HUES6 (cell line): ENCODE results near the gene SIGMAR1.

ENCODE experiments used
- H3K27ac ChIP-seq: 2 replicates; pipeline ENCODE4 v1.7.0; 2013; ENCODE audit warnings: low read depth, mild to moderate bottlenecking, low read length, inconsistent platforms
- H3K27me3 ChIP-seq: 2 replicates; pipeline ENCODE4 v1.6.1; 2013; ENCODE audit warnings: low read length; ENCODE audit not compliant: control insufficient read depth, insufficient read depth
- H3K36me3 ChIP-seq: 2 replicates; pipeline ENCODE4 v1.6.1; 2013; ENCODE audit warnings: low read length; ENCODE audit not compliant: control insufficient read depth, insufficient read depth
- H3K4me1 ChIP-seq: 2 replicates; pipeline ENCODE4 v1.6.1; 2013; ENCODE audit warnings: low read length; ENCODE audit not compliant: control insufficient read depth, insufficient read depth
- H3K4me3 ChIP-seq: 2 replicates; pipeline ENCODE4 v1.5.1; 2013; ENCODE audit warnings: low read depth, low read length
- H3K9ac ChIP-seq: one replicate; pipeline ENCODE4 v1.6.1; 2013; ENCODE audit warnings: mild to moderate bottlenecking, low read length
- H3K9me3 ChIP-seq: 2 replicates; pipeline ENCODE4 v1.6.1; 2013; ENCODE audit warnings: low read depth, low read length; ENCODE audit not compliant: control insufficient read depth, insufficient read depth

Gene SIGMAR1

GRCh38 chr9:34611811-34612787 lies 25.5 kb downstream of the SIGMAR1 start, which contains the start of gene RPP25L:
TSS of gene RPP25L (minus strand) at chr9:34612097. CDS start at chr9:34611296, 801 bp downstream.
- no peaks in the 10 kb centered on the region; the same call in 1 of the 2 replicates for H3K27me3 ChIP-seq
- H3K36me3 ChIP-seq, result no peaks in the 10 kb centered on the region; the same call in 1 of the 2 replicates
- H3K4me3 ChIP-seq, result peak within 1 kb of the TSS; percentile 95
- H3K27ac ChIP-seq, result peak within 1 kb of the TSS; percentile 81
- peak within 1 kb of the TSS; percentile 94 for H3K9ac ChIP-seq
- H3K9me3 ChIP-seq, result no peaks in the 10 kb centered on the region
- peaks cover 16% of the 10 kb centered on the region for H3K4me1 ChIP-seq

GRCh38 chr9:34611251-34611810 lies 26.3 kb downstream of the SIGMAR1 start:
- Histone ChIP-seq H3K9me3 (no peaks in the 10 kb centered on the region), H3K27ac (peak overlapping the region; percentile 81), H3K4me3 (peak overlapping the region; percentile 95), H3K36me3 (no peaks in the 10 kb centered on the region), H3K27me3 (no peaks in the 10 kb centered on the region; the same call in 1 of the 2 replicates), H3K9ac (peak overlapping the region; percentile 94), H3K4me1 (peaks cover 16% of the 10 kb centered on the region)

- no peaks in the 10 kb centered on the region; the same call in none of the 2 replicates for H3K27me3 ChIP-seq
- peaks cover 16% of the 10 kb centered on the region for H3K4me1 ChIP-seq
- peak overlapping the region; percentile 94 for H3K9ac ChIP-seq
- H3K36me3 ChIP-seq, result no peaks in the 10 kb centered on the region
- H3K9me3 ChIP-seq, result no peaks in the 10 kb centered on the region
- no peak overlapping the region for H3K27ac ChIP-seq
- peak overlapping the region; percentile 95 for H3K4me3 ChIP-seq
Measured at GRCh38 chr9:34610434-34611206, 27.0 kb downstream of the SIGMAR1 start.

DNA sequence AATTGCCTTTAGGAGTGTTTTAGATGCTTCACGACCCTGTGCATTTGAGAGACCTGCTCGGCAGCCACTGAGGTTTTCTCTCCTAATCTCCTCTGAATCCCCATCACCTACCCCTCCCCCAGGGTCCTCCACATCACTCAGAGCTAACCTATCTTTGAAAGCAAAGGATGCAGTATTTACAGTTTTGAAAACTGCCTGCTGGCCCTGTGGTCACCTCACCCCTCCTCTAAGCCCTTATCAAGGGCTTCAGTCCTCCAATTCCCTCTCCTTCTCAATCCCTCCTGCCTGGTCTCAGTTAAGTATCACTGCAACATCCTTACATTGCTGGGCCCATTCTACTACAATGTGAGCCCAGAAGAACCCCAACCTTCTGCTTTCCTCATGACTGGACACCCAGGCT lies 30.3 kb downstream of the SIGMAR1 start:
- H3K9ac ChIP-seq, result no peak overlapping the region
- no peaks in the 10 kb centered on the region for H3K9me3 ChIP-seq
- H3K4me1 ChIP-seq, result peaks cover 17% of the 10 kb centered on the region
- H3K27me3 ChIP-seq, result no peaks in the 10 kb centered on the region; the same call in 1 of the 2 replicates
- no peaks in the 10 kb centered on the region for H3K36me3 ChIP-seq
- H3K27ac ChIP-seq, result no peak overlapping the region
- no peak overlapping the region for H3K4me3 ChIP-seq

- H3K4me1 ChIP-seq, result peaks cover 19% of the 10 kb centered on the region
- no peaks in the 10 kb centered on the region for H3K9me3 ChIP-seq
- no peaks in the 10 kb centered on the region for H3K36me3 ChIP-seq
- no peaks in the 10 kb centered on the region; the same call in 1 of the 2 replicates for H3K27me3 ChIP-seq
- H3K9ac ChIP-seq, result no peak overlapping the region
- no peak overlapping the region for H3K27ac ChIP-seq
- no peak overlapping the region for H3K4me3 ChIP-seq
Measured at GRCh38 chr9:34606905-34607304, 30.7 kb downstream of the SIGMAR1 start.

DNA sequence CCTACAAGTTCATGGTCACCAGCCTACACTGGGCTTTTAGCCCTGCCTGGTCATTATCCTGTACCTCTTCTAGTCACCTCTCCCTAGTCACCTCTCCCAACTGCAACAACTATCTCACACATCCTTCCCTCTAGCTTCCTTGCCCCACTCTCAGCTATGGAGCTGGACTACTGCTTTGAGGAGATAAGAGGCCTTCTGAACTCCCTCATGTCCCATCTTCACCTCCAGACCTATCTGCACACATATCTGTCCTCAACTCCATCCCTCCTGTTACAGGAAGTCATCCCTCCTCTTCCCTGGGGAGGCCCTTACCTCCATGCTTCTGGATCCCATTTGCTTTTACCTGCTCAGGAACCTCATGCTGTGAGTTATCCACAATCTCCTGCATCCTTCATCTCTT lies 31.4 kb downstream of the SIGMAR1 start:
- Histone ChIP-seq H3K36me3 (no peaks in the 10 kb centered on the region), H3K4me1 (peaks cover 19% of the 10 kb centered on the region), H3K4me3 (no peak overlapping the region), H3K9me3 (no peaks in the 10 kb centered on the region), H3K9ac (no peak overlapping the region), H3K27ac (no peak overlapping the region), H3K27me3 (no peaks in the 10 kb centered on the region; the same call in 1 of the 2 replicates)

DNA sequence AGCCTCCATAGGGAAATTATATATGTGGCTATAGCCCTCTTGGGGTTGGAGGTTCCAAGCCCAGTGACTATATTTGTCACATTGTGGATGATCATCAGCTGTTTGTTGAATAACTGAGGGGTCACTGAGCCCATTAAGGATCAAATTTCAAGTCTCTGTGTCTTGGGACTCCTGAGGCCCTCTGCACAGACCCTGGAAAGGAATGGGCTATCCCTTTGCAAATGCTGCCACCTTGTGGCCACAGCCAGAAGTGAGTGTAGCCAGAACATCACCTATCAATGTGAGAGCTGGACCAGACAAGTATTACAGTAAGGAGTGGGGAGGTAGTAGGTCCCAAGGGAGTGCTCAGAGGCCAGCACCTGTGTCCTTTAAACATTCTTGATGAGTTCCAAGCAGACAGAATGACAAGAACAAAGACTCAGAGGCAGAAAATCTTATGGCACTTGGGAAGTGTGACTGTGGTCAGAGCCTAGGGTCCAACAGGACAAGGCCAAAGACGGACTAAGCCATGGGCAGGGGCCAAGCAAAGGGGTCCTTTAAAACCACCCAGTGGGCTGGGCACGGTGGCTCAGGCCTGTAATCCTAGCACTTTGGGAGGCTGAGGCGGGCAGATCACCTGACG lies 33.9 kb downstream of the SIGMAR1 start:
- H3K4me1 ChIP-seq, result peaks cover 11% of the 10 kb centered on the region; the same call in 1 of the 2 replicates
- no peak overlapping the region for H3K27ac ChIP-seq
- H3K9me3 ChIP-seq, result no peaks in the 10 kb centered on the region
- H3K9ac ChIP-seq, result no peak overlapping the region
- H3K27me3 ChIP-seq, result no peaks in the 10 kb centered on the region; the same call in 1 of the 2 replicates
- H3K36me3 ChIP-seq, result no peaks in the 10 kb centered on the region
- no peak overlapping the region for H3K4me3 ChIP-seq

- Histone ChIP-seq H3K9me3 (no peaks in the 10 kb centered on the region), H3K4me3 (no peak overlapping the region), H3K27ac (no peak overlapping the region), H3K4me1 (peaks cover 11% of the 10 kb centered on the region; the same call in 1 of the 2 replicates), H3K9ac (no peak overlapping the region), H3K27me3 (no peaks in the 10 kb centered on the region; the same call in 1 of the 2 replicates), H3K36me3 (no peaks in the 10 kb centered on the region)
Measured at GRCh38 chr9:34601937-34602573, 35.5 kb downstream of the SIGMAR1 start.

GRCh38 chr9:34600908-34601307 lies 36.7 kb downstream of the SIGMAR1 start:
- H3K9ac ChIP-seq, result no peak overlapping the region
- no peak overlapping the region for H3K27ac ChIP-seq
- no peaks in the 10 kb centered on the region for H3K9me3 ChIP-seq
- no peaks in the 10 kb centered on the region; the same call in 1 of the 2 replicates for H3K27me3 ChIP-seq
- H3K36me3 ChIP-seq, result no peaks in the 10 kb centered on the region
- H3K4me1 ChIP-seq, result peaks cover 11% of the 10 kb centered on the region; the same call in 1 of the 2 replicates
- H3K4me3 ChIP-seq, result no peak overlapping the region

DNA sequence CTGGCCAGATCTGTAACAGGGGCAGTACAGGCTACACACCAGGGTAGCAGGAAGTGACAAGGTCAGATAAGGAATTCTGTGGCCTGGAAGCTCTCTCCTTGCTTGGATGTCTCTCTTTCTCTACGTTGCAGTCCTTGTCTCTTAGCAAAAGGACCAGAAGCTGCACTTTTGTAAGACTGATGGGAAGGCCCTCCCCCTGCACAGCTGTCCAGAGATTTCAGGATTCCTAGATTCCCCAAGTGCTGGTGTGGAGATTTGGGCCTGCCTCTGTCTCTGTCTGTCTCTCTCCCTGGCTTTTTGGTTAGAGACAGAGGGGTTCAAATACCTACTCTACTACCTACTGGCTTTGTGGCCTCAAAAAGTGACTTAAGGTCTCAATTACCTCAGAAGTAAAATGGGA lies 38.0 kb downstream of the SIGMAR1 start:
- Histone ChIP-seq H3K27me3 (peaks cover 2% of the 10 kb centered on the region; the same call in 1 of the 2 replicates), H3K36me3 (no peaks in the 10 kb centered on the region), H3K27ac (no peak overlapping the region), H3K4me3 (no peak overlapping the region), H3K4me1 (peaks cover 11% of the 10 kb centered on the region; the same call in 1 of the 2 replicates), H3K9ac (no peak overlapping the region), H3K9me3 (no peaks in the 10 kb centered on the region)
